IPS DF 6.9 (cell line): ENCODE data around the gene ACSM2A.
"Not testable (repeated sequence)": the region's sequence is repeated elsewhere in the genome, so short reads cannot be mapped to it uniquely, and the experiment has no call there.

ENCODE experiments used
- DNase-seq: peaks from one replicate; pipeline ENCODE4 v3.0.0-alpha.2; 2013; ENCODE audit warnings: low read depth, low spot score
- H3K27ac ChIP-seq: one replicate; pipeline ENCODE4 v1.5.1; 2013; ENCODE audit warnings: low read length, control low read depth
- H3K27me3 ChIP-seq: 2 replicates; pipeline ENCODE4 v1.6.1; 2013; ENCODE audit warnings: mild to moderate bottlenecking, low read length; ENCODE audit not compliant: control insufficient read depth, insufficient read depth
- H3K36me3 ChIP-seq: 2 replicates; pipeline ENCODE4 v1.6.1; 2013; ENCODE audit warnings: low read length; ENCODE audit not compliant: control insufficient read depth, insufficient read depth
- H3K4me1 ChIP-seq: 2 replicates; pipeline ENCODE4 v1.6.1; 2013; ENCODE audit warnings: low read length; ENCODE audit not compliant: control insufficient read depth, insufficient read depth
- H3K4me3 ChIP-seq: 2 replicates; pipeline ENCODE4 v1.5.1; 2013; ENCODE audit warnings: mild to moderate bottlenecking, low read length
- H3K9me3 ChIP-seq: 2 replicates; pipeline ENCODE4 v1.6.1; 2013; ENCODE audit warnings: low read length, inconsistent platforms; ENCODE audit not compliant: control insufficient read depth, insufficient read depth
- WGBS: extraction: QIAGEN DNeasy Blood & Tissue Kit; methylation state at CpG from one replicate; pipeline ENCODE4 v1.1.7; 2013; ENCODE audit warnings: mixed read lengths, missing lambda C conversion rate; ENCODE audit not compliant: insufficient read length, insufficient coverage; 5-methylcytosine and 5-hydroxymethylcytosine counted together

ACSM2A gene

DNA sequence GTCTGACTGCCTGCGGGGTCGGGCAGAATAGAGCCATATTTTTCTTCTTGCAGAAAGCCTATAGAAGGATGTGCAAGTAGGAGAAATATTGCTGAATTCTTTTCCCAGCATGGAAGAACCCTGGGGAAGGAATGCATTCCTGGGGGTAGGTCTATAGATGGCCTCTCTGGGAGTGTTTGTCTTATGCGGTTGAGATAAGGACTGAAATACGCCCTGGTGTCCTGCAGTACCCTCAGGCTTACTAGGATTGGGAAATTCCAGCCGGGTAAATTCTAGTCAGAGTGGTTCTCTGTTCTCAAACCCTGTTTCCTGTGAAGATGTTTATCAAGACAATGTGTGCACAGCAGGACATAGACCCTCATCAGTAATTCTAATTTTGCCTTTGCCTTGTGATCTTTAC is 2.3 kb downstream of the ACSM2A start:
- H3K4me1 ChIP-seq, H3K27ac ChIP-seq, H3K27me3 ChIP-seq, H3K4me3 ChIP-seq, H3K9me3 ChIP-seq, DNase-seq, H3K36me3 ChIP-seq: not testable (repeated sequence)
- no CpG with 5 or more reads among the region's 5 CpGs for WGBS

DNA sequence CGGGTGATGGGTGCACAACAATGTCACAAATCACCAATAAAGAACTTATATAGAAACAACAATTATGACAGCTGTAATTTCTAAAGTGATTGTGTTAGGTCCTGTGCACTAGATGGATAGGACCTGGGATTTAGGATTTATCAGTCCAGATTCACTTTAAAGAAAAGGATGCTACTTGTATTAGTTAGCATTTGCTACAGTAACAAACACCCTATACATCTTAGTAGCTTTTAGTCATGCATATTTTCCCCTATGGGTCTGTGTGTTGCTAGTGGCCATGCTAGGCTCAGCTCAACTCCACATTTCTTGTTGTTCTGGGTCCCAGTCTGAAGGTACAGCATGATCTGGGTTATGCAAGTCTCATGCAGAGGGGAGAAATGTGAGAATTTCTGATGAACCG is 7.9 kb downstream of the ACSM2A start:
- no CpG with 5 or more reads among the region's 2 CpGs for WGBS
- not testable (repeated sequence) for H3K9me3 ChIP-seq, H3K27ac ChIP-seq, H3K4me1 ChIP-seq, DNase-seq, H3K27me3 ChIP-seq, H3K36me3 ChIP-seq, H3K4me3 ChIP-seq

DNA sequence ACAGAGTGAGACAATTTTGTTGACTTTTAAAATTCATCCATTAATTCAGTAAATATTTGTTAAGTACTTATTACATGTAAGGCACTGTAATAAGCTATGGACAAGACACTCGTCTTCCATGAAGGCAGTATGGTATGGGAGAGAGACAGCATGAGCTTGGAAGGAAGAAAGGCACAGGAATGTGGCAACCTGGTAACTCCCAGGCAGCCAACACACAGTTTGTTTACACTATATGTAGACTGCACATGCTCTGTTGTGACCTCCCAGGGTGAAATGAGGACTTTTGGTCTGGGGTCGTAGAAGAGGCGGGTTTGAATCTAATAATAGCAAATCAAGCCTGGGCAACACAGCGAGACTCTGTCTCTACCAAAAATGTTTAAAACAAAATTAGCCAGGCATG is 9.0 kb downstream of the ACSM2A start:
- not testable (repeated sequence) for H3K27ac ChIP-seq, H3K4me1 ChIP-seq, H3K36me3 ChIP-seq, H3K9me3 ChIP-seq, H3K4me3 ChIP-seq, H3K27me3 ChIP-seq, DNase-seq
- no CpG with 5 or more reads among the region's 4 CpGs for WGBS

DNA sequence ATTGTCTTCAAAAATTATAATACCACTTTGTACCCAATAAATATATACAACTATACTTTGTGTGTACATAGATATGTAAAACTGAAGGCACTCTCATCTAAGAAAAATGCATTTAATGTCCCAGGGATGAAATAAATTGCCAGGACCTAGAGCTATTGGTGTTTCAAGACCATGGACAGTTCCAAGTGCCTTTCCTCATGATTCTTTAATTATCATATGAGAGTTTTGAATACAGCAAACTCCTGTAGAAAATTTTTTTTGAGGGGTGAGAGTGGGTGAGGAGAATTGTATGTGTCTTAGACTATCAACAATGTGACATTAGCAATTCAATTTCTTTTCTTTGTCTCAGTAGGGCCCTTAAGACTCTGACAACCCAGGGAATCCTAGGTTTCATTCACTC is 17.6 kb downstream of the ACSM2A start:
- H3K27me3 ChIP-seq, DNase-seq: not testable (repeated sequence)

DNA sequence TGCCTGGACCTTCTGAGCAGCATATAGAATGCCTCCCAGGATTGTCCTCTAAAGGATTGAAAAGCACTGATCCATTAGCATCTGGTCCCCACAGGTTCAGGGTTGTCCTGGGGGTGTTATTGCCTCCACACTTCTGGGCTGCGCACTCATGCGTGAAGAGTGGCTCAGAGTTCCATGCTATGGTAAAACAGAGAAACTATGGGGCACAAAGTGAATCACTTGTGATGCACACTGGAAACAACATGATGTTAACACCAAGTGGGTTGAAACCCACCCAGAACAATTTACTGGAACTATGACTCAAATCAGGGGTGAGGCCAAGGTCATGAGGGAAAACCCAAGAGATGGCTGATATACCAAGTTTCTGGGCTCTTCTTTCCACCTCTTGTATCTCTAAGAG is 18.6 kb downstream of the ACSM2A start:
- no CpG with 5 or more reads among the region's 2 CpGs for WGBS
- not testable (repeated sequence) for H3K4me3 ChIP-seq, H3K9me3 ChIP-seq, H3K36me3 ChIP-seq, H3K27ac ChIP-seq, H3K4me1 ChIP-seq, DNase-seq, H3K27me3 ChIP-seq

More for the DNA sequence above, 17.6 kb downstream of the ACSM2A start:
- not testable (repeated sequence) for H3K9me3 ChIP-seq, H3K36me3 ChIP-seq, H3K4me3 ChIP-seq, H3K27ac ChIP-seq, H3K4me1 ChIP-seq

DNA sequence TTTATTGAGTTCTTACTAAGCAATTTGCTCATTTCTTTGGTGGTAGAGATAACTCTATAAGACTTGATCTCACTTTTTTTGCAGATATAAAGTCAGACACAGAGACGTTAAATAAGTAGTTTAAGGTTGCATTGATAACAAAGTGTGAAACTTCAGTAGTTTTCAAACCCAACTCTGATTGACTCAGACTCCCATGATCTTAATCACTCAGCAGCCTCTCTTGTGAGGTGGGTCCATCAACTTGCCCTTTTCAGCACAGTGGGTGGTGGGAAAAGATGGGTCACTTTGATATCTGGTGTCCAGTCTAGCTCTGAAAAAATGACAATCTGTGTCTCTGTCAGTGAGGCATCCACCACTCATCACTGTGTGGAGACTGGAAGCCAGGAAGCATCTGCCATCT is 19.4 kb downstream of the ACSM2A start:
- not testable (repeated sequence) for H3K27me3 ChIP-seq, H3K4me1 ChIP-seq, H3K27ac ChIP-seq, DNase-seq, H3K4me3 ChIP-seq, H3K36me3 ChIP-seq, H3K9me3 ChIP-seq
- WGBS: no CpG with 5 or more reads among the region's 1 CpG

DNA sequence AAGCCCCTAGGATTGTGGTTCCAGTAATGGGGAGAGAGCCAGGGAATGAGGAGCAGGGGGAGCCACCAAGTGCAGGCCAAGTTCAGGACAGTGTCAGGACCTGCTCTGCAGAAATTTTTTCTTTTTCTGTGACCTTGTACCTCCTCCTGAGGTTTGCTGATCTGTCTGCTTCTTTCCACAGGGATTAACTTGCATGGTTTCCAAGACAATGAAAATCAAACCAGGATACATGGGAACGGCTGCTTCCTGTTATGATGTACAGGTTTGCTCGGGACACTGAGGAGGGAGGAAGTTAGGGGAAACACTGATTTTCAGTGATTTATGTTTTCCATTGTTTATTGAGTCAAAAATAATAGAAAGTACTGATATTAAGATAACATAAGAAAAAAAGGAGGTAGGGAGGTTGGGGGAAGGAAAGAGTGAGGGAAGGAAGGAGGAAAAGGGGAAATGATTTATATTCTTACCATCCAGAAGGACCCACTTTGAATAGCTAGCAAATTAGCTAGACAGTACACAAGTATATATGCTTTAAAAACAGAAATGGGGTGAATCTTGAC is 25.9 kb downstream of the ACSM2A start:
- not testable (repeated sequence) for H3K27me3 ChIP-seq, H3K36me3 ChIP-seq, DNase-seq, H3K9me3 ChIP-seq, H3K4me1 ChIP-seq, H3K27ac ChIP-seq, H3K4me3 ChIP-seq
- WGBS: no CpG with 5 or more reads among the region's 2 CpGs

DNA sequence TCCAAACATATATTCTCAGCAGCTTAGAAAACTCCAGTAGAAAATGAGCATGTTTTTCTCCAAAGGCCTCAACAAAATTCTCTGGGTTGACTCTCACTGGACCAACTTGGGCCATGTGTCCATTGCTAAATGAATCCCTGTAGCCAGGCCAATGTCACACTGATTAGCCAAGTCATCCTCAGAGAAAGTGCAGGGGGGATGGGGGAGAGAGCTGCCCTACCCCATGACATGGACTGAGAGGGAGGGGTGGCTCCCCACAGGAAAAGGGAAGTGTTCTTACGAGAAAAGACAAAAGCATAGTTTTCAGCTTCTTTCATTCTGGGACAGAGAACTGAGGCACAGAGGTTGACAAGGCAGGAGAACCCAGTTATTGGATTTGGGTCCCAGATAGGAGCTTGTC is 32.7 kb downstream of the ACSM2A start:
- not testable (repeated sequence) for H3K4me3 ChIP-seq, H3K27me3 ChIP-seq, H3K36me3 ChIP-seq, DNase-seq, H3K4me1 ChIP-seq, H3K27ac ChIP-seq, H3K9me3 ChIP-seq
- no CpG with 5 or more reads among the region's 1 CpG for WGBS

DNA sequence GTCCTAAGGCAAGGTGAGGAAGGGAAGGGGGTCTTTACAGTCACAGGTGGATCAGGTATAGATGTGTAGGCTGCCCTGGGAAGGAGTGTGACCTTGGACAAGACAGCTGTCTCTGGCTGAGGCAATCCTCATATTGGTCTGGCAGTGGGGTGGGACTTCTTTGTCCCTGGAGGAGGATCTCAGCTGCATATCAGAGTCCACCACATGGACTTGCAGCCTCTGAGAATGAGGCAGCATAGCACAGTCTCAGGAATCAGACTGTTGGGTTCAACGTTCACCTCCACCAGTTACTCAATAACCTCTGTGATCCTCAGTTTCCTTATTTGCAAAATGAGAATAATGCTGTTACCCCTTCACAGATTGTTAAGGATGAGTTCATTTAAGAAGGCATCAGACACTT is 33.4 kb downstream of the ACSM2A start:
- no peaks in the 10 kb centered on the region for H3K9me3 ChIP-seq
- no peak overlapping the region for H3K27ac ChIP-seq
- DNase-seq: no peak
- WGBS: no CpG with 5 or more reads among the region's 1 CpG
- H3K4me1 ChIP-seq: no peaks in the 10 kb centered on the region
- no peaks in the 10 kb centered on the region for H3K27me3 ChIP-seq
- H3K4me3 ChIP-seq: no peak overlapping the region
- no peaks in the 10 kb centered on the region for H3K36me3 ChIP-seq

DNA sequence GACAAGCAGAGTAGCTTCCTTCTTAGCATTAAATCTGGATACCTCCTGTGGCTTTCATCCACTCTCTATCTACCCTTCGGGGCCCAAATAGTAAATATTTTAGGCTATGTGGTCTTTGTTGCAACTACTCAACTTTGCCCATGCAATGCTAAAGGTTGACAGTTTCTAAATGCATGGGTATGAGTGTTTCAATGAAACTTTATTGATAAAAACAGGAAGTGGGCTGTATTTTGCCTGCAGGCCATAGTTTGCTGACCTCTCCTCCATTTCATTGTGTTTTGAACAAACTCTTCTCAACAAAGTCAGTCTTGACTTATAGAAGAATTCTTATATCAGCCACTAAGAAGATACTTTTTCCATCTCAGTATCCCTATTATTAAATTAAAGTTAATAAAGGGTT is 34.1 kb downstream of the ACSM2A start:
- H3K4me1 ChIP-seq: no peaks in the 10 kb centered on the region
- no CpG with 5 or more reads among the region's 1 CpG for WGBS
- H3K27me3 ChIP-seq: no peaks in the 10 kb centered on the region
- H3K9me3 ChIP-seq: no peaks in the 10 kb centered on the region
- no peak for DNase-seq
- H3K4me3 ChIP-seq: no peak overlapping the region
- no peak overlapping the region for H3K27ac ChIP-seq
- H3K36me3 ChIP-seq: no peaks in the 10 kb centered on the region

DNA sequence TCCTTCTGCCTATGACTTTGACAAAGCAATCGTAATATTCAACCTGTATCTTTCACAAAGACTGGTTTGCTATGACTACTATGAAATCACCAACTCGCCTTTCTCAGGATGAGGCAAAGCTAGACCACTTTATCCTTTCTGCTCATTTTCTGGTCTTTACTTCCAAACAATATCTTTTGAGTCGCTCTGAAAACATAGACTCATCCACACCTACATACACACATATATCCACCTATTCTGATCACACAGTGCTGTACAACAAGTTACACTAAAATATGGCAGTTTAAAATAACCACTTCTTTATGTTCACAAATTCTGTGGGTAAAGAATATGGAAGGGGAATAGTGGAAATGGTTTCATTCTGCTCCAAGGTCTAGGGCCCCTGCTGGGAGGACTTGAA is 39.7 kb downstream of the ACSM2A start:
- DNase-seq, H3K36me3 ChIP-seq, H3K9me3 ChIP-seq, H3K4me1 ChIP-seq, H3K27me3 ChIP-seq, H3K27ac ChIP-seq, H3K4me3 ChIP-seq: not testable (repeated sequence)
- no CpG with 5 or more reads among the region's 3 CpGs for WGBS
